HG02759 (cell line): ENCODE measurements around the gene SPATA31D1.

Source experiments
- ATAC-seq: cut with Tn5 transposase; IDR thresholded peaks from one replicate; pipeline ENCODE4 v1.9.1; 2021; ENCODE audit warnings: mild to moderate bottlenecking, moderate library complexity; ENCODE audit not compliant: unreplicated experiment

SPATA31D1 gene

GRCh38 chr9:82020331-82020730 is 31.8 kb downstream of the SPATA31D1 start:
- no peak for ATAC-seq

- ATAC-seq = no peak
Observed at GRCh38 chr9:82021198-82021597, 32.6 kb downstream of the SPATA31D1 start.

DNA sequence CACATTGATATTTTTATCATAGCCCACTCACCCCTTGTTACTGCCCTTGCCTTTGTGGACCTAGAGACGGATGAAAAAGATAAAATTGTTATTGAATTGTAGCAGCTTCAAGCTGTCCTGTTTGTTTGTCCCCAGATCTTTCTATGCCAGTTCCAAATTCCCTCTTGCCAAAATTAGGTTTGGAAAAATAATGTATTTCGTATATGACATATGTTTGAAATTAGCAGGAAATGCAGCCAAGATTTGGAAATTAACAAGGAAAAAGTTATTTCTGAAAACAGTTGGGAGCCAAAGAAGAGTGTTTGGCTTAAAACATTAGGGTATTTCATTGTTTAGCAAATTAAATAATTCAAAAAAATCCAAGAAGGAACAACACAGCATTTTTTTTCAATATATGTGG is 33.5 kb downstream of the SPATA31D1 start:
- ATAC-seq = no peak

GRCh38 chr9:82024908-82025307 is 36.3 kb downstream of the SPATA31D1 start:
- no peak for ATAC-seq

DNA sequence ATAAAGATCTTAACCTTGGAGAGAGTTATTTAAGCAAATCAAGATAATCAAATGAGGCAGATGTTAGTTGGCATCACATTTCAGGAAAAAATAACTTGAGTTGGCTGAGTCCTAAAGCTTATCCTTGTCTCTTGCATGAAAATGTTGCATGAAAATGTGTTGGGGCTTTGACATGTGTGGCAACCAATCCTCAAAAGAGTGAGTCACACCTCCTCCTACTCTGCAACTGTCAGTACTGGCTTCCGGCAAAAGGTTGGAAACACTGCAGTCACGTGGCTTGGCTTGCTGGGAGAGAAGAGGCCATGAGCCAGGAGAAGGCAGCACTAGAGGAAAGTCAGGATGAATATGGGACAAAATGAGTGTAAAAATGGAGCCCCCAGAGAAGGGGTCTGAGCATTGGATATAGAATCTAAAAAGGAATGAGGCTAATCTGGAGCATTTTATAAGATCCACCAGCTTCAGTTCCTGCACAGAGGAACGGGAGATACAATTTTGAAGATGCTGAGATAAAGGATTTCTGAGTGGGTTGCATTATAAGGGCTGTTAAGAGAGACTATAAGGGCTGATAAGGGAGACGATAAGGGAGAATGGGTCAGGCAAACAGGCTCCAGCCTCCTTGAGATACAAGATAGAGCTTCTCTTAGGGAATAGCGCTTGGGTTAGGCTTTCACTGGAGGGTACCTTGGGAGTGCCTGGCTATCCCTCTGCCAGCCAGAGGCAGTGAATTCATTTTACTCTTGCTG is 43.1 kb downstream of the SPATA31D1 start:
- ATAC-seq = no peak

- ATAC-seq = no peak
Observed at GRCh38 chr9:82034956-82035731, 46.6 kb downstream of the SPATA31D1 start.

- no peak for ATAC-seq
Observed at GRCh38 chr9:82036086-82036485, 47.5 kb downstream of the SPATA31D1 start.

GRCh38 chr9:82037126-82037525 is 48.6 kb downstream of the SPATA31D1 start:
- no peak for ATAC-seq

DNA sequence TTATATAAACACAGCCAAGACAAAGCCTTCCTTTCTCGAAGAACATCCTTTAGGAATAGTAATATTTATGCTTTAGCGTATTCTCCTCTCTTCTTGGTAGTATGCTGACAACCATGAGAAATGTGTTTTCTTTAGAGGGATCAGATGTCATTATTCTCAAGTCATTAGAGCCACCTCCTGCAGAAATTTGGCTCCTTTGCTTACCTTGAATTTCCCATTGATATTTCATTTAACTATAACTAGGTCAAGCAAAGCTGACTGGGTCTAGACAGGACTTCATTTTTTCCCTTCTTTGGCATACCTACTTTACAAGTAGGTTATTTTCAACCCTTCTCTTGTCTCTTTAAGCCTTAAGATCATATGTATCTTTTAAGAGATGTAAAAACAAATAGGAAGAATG is 50.3 kb downstream of the SPATA31D1 start:
- ATAC-seq = no peak
